Measurements from ENCODE around the gene CT45A3.
"Not testable (repeated sequence)": the region's sequence is repeated elsewhere in the genome, so short reads cannot be mapped to it uniquely, and the experiment has no call there.

CT45A3 gene

GRCh38 chrX:135740681-135741149 lies 27.3 kb downstream of the CT45A3 start:
- peak overlapping the region; percentile 55 for H3K4me3 ChIP-seq (ENCODE audit: low read length)
- H3K9me2 ChIP-seq (replicated peaks; ENCODE audit: control insufficient read depth, low read length): no peaks in the 10 kb centered on the region
- H4K20me1 ChIP-seq (ENCODE audit: control insufficient read depth, insufficient read depth, low read depth, low read length): no peaks in the 10 kb centered on the region
- no peak overlapping the region for H3K27ac ChIP-seq (ENCODE audit: low read depth, low read length)
- no peaks in the 10 kb centered on the region for H3K9me3 ChIP-seq (ENCODE audit: control insufficient read depth, insufficient read depth, low read length)
- H3K27me3 ChIP-seq (ENCODE audit: control insufficient read depth, low read length): no peaks in the 10 kb centered on the region
- TF ChIP-seq CTCF (IDR thresholded peaks at IDR 0.05; ENCODE audit: low read depth, low read length, poor library complexity, severe bottlenecking) (peak; percentile 75), EZH2phosphoT487 (IDR thresholded peaks at IDR 0.05; ENCODE audit: borderline replicate concordance, low read length) (no peak)
- peak overlapping the region; percentile 69 for H3K4me2 ChIP-seq (ENCODE audit: low read length)
- no peaks in the 10 kb centered on the region for H3K79me2 ChIP-seq (ENCODE audit: control insufficient read depth, low read length)
- H3K4me1 ChIP-seq (ENCODE audit: control insufficient read depth, low read length): peaks cover 4% of the 10 kb centered on the region; the same call in 1 of the 2 replicates
- H3K36me3 ChIP-seq (ENCODE audit: control insufficient read depth, low read length): no peaks in the 10 kb centered on the region
- no peaks in the 10 kb centered on the region for H3F3A ChIP-seq (ENCODE audit: control insufficient read depth, insufficient read depth)

GRCh38 chrX:135737366-135738071 lies 30.5 kb downstream of the CT45A3 start:
- Histone ChIP-seq H3K27ac (ENCODE audit: low read depth, low read length) (no peak overlapping the region), H3K4me2 (ENCODE audit: low read length) (no peak overlapping the region)

GRCh38 chrX:135734666-135735065 lies 33.3 kb downstream of the CT45A3 start:
- not testable (repeated sequence) for H3K9me2 ChIP-seq (replicated peaks; ENCODE audit: control insufficient read depth, low read length); H4K20me1 ChIP-seq (ENCODE audit: control insufficient read depth, insufficient read depth, low read depth, low read length); H3K36me3 ChIP-seq (ENCODE audit: control insufficient read depth, low read length); H3K79me2 ChIP-seq (ENCODE audit: control insufficient read depth, low read length); H3K27ac ChIP-seq (ENCODE audit: low read depth, low read length); H3K4me2 ChIP-seq (ENCODE audit: low read length); H3F3A ChIP-seq (ENCODE audit: control insufficient read depth, insufficient read depth); H3K4me3 ChIP-seq (ENCODE audit: low read length); H3K27me3 ChIP-seq (ENCODE audit: control insufficient read depth, low read length); H3K9me3 ChIP-seq (ENCODE audit: control insufficient read depth, insufficient read depth, low read length); H3K4me1 ChIP-seq (ENCODE audit: control insufficient read depth, low read length)

More at GRCh38 chrX:135737366-135738071, 30.5 kb downstream of the CT45A3 start:
- Histone ChIP-seq H3F3A (ENCODE audit: control insufficient read depth, insufficient read depth) (no peaks in the 10 kb centered on the region), H3K36me3 (ENCODE audit: control insufficient read depth, low read length) (no peaks in the 10 kb centered on the region), H3K9me2 (replicated peaks; ENCODE audit: control insufficient read depth, low read length) (no peaks in the 10 kb centered on the region), H3K4me3 (ENCODE audit: low read length) (no peak overlapping the region), H3K79me2 (ENCODE audit: control insufficient read depth, low read length) (no peaks in the 10 kb centered on the region), H3K9me3 (ENCODE audit: control insufficient read depth, insufficient read depth, low read length) (no peaks in the 10 kb centered on the region), H3K27me3 (ENCODE audit: control insufficient read depth, low read length) (no peaks in the 10 kb centered on the region), H3K4me1 (ENCODE audit: control insufficient read depth, low read length) (peaks cover 4% of the 10 kb centered on the region; the same call in 1 of the 2 replicates), H4K20me1 (ENCODE audit: control insufficient read depth, insufficient read depth, low read depth, low read length) (no peaks in the 10 kb centered on the region)
- TF ChIP-seq EZH2phosphoT487 (IDR thresholded peaks at IDR 0.05; ENCODE audit: borderline replicate concordance, low read length) (no peak), CTCF (IDR thresholded peaks at IDR 0.05; ENCODE audit: low read depth, low read length, poor library complexity, severe bottlenecking) (no peak)

- Histone ChIP-seq H3K4me3 (ENCODE audit: low read length) (no peak overlapping the region), H3K27ac (ENCODE audit: low read depth, low read length) (no peak overlapping the region), H3K79me2 (ENCODE audit: control insufficient read depth, low read length) (no peaks in the 10 kb centered on the region), H3F3A (ENCODE audit: control insufficient read depth, insufficient read depth) (no peaks in the 10 kb centered on the region), H3K27me3 (ENCODE audit: control insufficient read depth, low read length) (no peaks in the 10 kb centered on the region), H3K9me3 (ENCODE audit: control insufficient read depth, insufficient read depth, low read length) (no peaks in the 10 kb centered on the region), H4K20me1 (ENCODE audit: control insufficient read depth, insufficient read depth, low read depth, low read length) (no peaks in the 10 kb centered on the region), H3K36me3 (ENCODE audit: control insufficient read depth, low read length) (no peaks in the 10 kb centered on the region), H3K9me2 (replicated peaks; ENCODE audit: control insufficient read depth, low read length) (no peaks in the 10 kb centered on the region), H3K4me1 (ENCODE audit: control insufficient read depth, low read length) (no peaks in the 10 kb centered on the region), H3K4me2 (ENCODE audit: low read length) (no peak overlapping the region)
- TF ChIP-seq CTCF (IDR thresholded peaks at IDR 0.05; ENCODE audit: low read depth, low read length, poor library complexity, severe bottlenecking) (no peak), EZH2phosphoT487 (IDR thresholded peaks at IDR 0.05; ENCODE audit: borderline replicate concordance, low read length) (no peak)
These were observed 54.2 kb downstream of the CT45A3 start for GRCh38 chrX:135713795-135714194.

All from DOHH2 (cell line).